ENCODE results near the gene NRXN3.

GRCh38 chr14:79271122-79271521 is 1100.9 kb downstream of the NRXN3 start:
- TF ChIP-seq CTCF (IDR thresholded peaks at IDR 0.05; ENCODE audit: insufficient read depth, low read depth, low read length), result no peak
- TF ChIP-seq EZH2 (IDR thresholded peaks at IDR 0.05; ENCODE audit: insufficient read depth, low read length), result no peak

All from astrocyte (in vitro differentiated cells and primary cell).